Thyroid gland (tissue), 4 donors: ENCODE measurements around the gene LCN6. TPM values are rescaled to one million over a fixed set of nuclear protein-coding genes. Genes with fewer than 3 reads are reported as not detected.

Source experiments
- DNase-seq, 2 donors: peaks; one replicate each; pipeline ENCODE4 v3.0.0-alpha.2; 2019
- H3K27ac ChIP-seq, 3 donors: fragments of 200-600 bp; sonication (generic); 1 replicate in 2 of 3; 2 replicates in 1 of 3; pipeline ENCODE4 v1.5.1; 2016 to 2019; ENCODE audit warnings: mild to moderate bottlenecking in 1 of 3, moderate library complexity in 1 of 3
- H3K27me3 ChIP-seq: fragments of 200-600 bp; sonication (generic); one replicate; pipeline ENCODE4 v1.5.1; 2019
- H3K36me3 ChIP-seq, 2 donors: fragments of 200-600 bp; sonication (generic); one replicate each; pipeline ENCODE4 v1.5.1; 2016 to 2019
- H3K4me1 ChIP-seq, 2 donors: fragments of 200-600 bp; sonication (generic); one replicate each; pipeline ENCODE4 v1.5.1; 2017 to 2019
- H3K4me3 ChIP-seq, 3 donors: fragments of 200-600 bp; sonication (generic); replicated peaks in 1 of 3; 1 replicate in 2 of 3; 2 replicates in 1 of 3; pipeline ENCODE4 v1.5.1; 2016; ENCODE audit warnings: mild to moderate bottlenecking in 1 of 3
- H3K9me3 ChIP-seq: fragments of 200-600 bp; sonication (generic); one replicate; pipeline ENCODE4 v1.5.1; 2017
- CTCF ChIP-seq, 6 experiments: fragments of 200-600 bp in 3 of 6; fragments of 450-650 bp in 3 of 6; sonication (generic) in 3 of 6; IDR thresholded peaks; one replicate each; pipeline ENCODE4 v1.5.1; 2016 to 2019; ENCODE audit warnings: antibody characterized with exemption in 6 of 6, mild to moderate bottlenecking in 2 of 6, inconsistent platforms in 1 of 6, moderate library complexity in 1 of 6
- POLR2A ChIP-seq, 2 donors: fragments of 450-650 bp; IDR thresholded peaks; one replicate each; pipeline ENCODE4 v1.6.1; 2017; ENCODE audit warnings: antibody characterized with exemption in 2 of 2, mild to moderate bottlenecking in 2 of 2, moderate library complexity in 1 of 2
- WGBS, 2 donors: methylation state at CpG; one replicate each; pipeline ENCODE4 v1.1.5; 2017; 5-methylcytosine and 5-hydroxymethylcytosine counted together
- intact Hi-C: fragments of 100-400 bp; cut with DNase I; formaldehyde crosslinking; loops from one replicate; pipeline ENCODE4 v1.15.1; 2023
- total RNA-seq, 4 donors: library from RNA; depleted of rRNA; stranded (reverse); fragments of >200 nt; gene quantifications; one replicate each; pipeline ENCODE4 v1.2.3, GENCODE V29; 2016

The LCN6 gene
- total RNA-seq, 4 donors from 2014 or later = 1.4 to 10.0 (median 4.5) TPM

- Histone ChIP-seq H3K36me3 (no peaks in the 10 kb centered on the region), H3K4me3 (no peak overlapping the region), H3K4me1 (peaks cover 37 to 51% of the 10 kb centered on the region in 2 donors), H3K27me3 (no peaks in the 10 kb centered on the region), H3K27ac (no peak overlapping the region), H3K9me3 (no peaks in the 10 kb centered on the region)
- 77 to 81% methylated on average over 5 to 16 of the region's 22 CpGs for WGBS, 2 donors
- intact Hi-C loops = no loop called here
- no peak for DNase-seq
- TF ChIP-seq POLR2A (IDR thresholded peaks at IDR 0.05) = no peak
- no peak for TF ChIP-seq CTCF (IDR thresholded peaks at IDR 0.05)
Observed at GRCh38 chr9:136746155-136746490, 2.2 kb downstream of the LCN6 start.

GRCh38 chr9:136745389-136746154 lies 2.8 kb downstream of the LCN6 start:
- H3K27me3 ChIP-seq = no peaks in the 10 kb centered on the region
- 78 to 88% methylated on average over 7 to 10 of the region's 23 CpGs for WGBS, 2 donors
- H3K27ac ChIP-seq = no peak overlapping the region
- H3K4me1 ChIP-seq = peaks cover 41 to 52% of the 10 kb centered on the region in 2 donors
- TF ChIP-seq POLR2A (IDR thresholded peaks at IDR 0.05) (no peak), CTCF (IDR thresholded peaks at IDR 0.05) (no peak)
- H3K4me3 ChIP-seq = no peak overlapping the region
- no peaks in the 10 kb centered on the region for H3K9me3 ChIP-seq
- DNase-seq = no peak
- no peaks in the 10 kb centered on the region for H3K36me3 ChIP-seq
- intact Hi-C loops = no loop called here

- no peak overlapping the region for H3K27ac ChIP-seq
- DNase-seq = no peak
- H3K4me3 ChIP-seq = no peak overlapping the region
- no peak for TF ChIP-seq CTCF (IDR thresholded peaks at IDR 0.05)
- TF ChIP-seq POLR2A (IDR thresholded peaks at IDR 0.05) = no peak
- H3K27me3 ChIP-seq = no peaks in the 10 kb centered on the region
- 90 to 100% methylated on average over 1 to 13 of the region's 18 CpGs for WGBS, 2 donors
- H3K36me3 ChIP-seq = no peaks in the 10 kb centered on the region
- intact Hi-C loops = no loop called here
- peaks cover 41 to 51% of the 10 kb centered on the region in 2 donors for H3K4me1 ChIP-seq
- no peaks in the 10 kb centered on the region for H3K9me3 ChIP-seq
Observed at GRCh38 chr9:136744773-136745172, 3.6 kb downstream of the LCN6 start.

- Histone ChIP-seq H3K4me3 (no peak overlapping the region), H3K27me3 (no peaks in the 10 kb centered on the region), H3K9me3 (no peaks in the 10 kb centered on the region), H3K4me1 (peaks cover 32 to 41% of the 10 kb centered on the region in 2 donors), H3K27ac (no peak overlapping the region), H3K36me3 (no peaks in the 10 kb centered on the region)
- intact Hi-C loops = no loop called here
- WGBS, 2 donors = 100% methylated on average over 5 of the region's 16 CpGs; no CpG with 5 or more reads in 1 of the 2 donors
- TF ChIP-seq CTCF (IDR thresholded peaks at IDR 0.05) (no peak), POLR2A (IDR thresholded peaks at IDR 0.05) (no peak)
- no peak for DNase-seq
Observed at GRCh38 chr9:136743639-136744211, 4.6 kb downstream of the LCN6 start.
